HepG2 (cell line): ENCODE results near the gene SEZ6.

Experiments
- ARNT ChIP-seq: fragments of 450-650 bp; IDR thresholded peaks from 2 replicates; pipeline ENCODE4 v1.6.1; 2017
- ATF7 ChIP-seq, 2 experiments: fragments of 450-650 bp in 1 of 2; sonication (generic) in 1 of 2; formaldehyde crosslinking in 1 of 2; IDR thresholded peaks; 2 replicates each; pipeline versions ENCODE4 v1.4.0 to v1.6.1; 2016 to 2020; ENCODE audit warnings: antibody characterized with exemption in 1 of 2, mild to moderate bottlenecking in 1 of 2, missing genetic modification reagents in 1 of 2
- CTCF ChIP-seq: sonication (generic); formaldehyde crosslinking; IDR thresholded peaks from 2 replicates; pipeline ENCODE4 v1.5.0; 2020; ENCODE audit warnings: mild to moderate bottlenecking, missing genetic modification reagents, moderate library complexity
- GRHL1 ChIP-seq: sonication (generic); formaldehyde crosslinking; conservative IDR thresholded peaks from 2 replicates; pipeline ENCODE4 v1.8.0; 2022; ENCODE audit warnings: missing genetic modification reagents
- MAFK ChIP-seq, 2 experiments: IDR thresholded peaks in 1 of 2; conservative IDR thresholded peaks in 1 of 2; 2 replicates each; pipeline ENCODE4 v1.6.1; 2011; ENCODE audit warnings: improper control_type of control experiment in 2 of 2, low read length in 2 of 2
- TF ChIP-seq, protein P1 (sequence below): IDR thresholded peaks from 2 replicates; pipeline ENCODE4 v1.6.1; 2016; ENCODE audit warnings: low read depth

DNA sequence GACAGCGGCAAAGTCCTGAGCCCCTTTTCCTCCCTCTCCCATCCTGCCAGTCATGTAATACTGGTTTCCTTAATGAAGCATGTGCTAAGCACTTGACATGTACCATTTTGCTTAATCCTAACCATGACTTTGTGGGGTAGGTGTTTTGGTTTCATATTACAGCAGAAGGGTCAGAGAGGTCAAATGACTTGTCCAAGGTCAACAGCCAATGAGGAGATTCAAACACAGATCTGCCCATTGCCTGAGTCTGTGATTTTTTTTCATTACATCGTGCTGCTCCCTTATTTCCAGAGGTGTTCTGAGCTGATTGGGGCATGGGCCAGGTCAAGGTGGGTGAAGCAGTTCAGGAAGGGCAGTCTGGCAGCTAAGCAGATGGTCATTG, 36.9 kb downstream of the SEZ6 start:
- TF ChIP-seq ARNT (no peak), MAFK (conservative IDR thresholded peaks at IDR 0.05 in 1 of 2, IDR thresholded peaks at IDR 0.05 in 1 of 2; ENCODE audit: low read length in 2 of 2) (no peak), GRHL1 (CRISPR knock-in tag) (no peak), CTCF (CRISPR knock-in tag) (no peak), ATF7 (IDR thresholded peaks at IDR 0.05) (no peak), ATF7 (CRISPR knock-in tag; IDR thresholded peaks at IDR 0.05) (no peak)
- TF ChIP-seq, protein P1, sequence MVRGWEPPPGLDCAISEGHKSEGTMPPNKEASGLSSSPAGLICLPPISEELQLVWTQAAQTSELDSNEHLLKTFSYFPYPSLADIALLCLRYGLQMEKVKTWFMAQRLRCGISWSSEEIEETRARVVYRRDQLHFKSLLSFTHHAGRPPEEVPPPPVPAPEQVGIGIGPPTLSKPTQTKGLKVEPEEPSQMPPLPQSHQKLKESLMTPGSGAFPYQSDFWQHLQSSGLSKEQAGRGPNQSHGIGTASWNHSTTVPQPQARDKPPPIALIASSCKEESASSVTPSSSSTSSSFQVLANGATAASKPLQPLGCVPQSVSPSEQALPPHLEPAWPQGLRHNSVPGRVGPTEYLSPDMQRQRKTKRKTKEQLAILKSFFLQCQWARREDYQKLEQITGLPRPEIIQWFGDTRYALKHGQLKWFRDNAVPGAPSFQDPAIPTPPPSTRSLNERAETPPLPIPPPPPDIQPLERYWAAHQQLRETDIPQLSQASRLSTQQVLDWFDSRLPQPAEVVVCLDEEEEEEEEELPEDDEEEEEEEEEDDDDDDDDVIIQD (CRISPR knock-in tag), result no peak
